Mononuclear cell (primary cell): ENCODE measurements around the gene APLP2. TPM values are rescaled to one million over a fixed set of nuclear protein-coding genes. Genes with fewer than 3 reads are reported as not detected.
"Not testable (repeated sequence)": the region's sequence is repeated elsewhere in the genome, so short reads cannot be mapped to it uniquely, and the experiment has no call there.

Source experiments
- H3K27me3 ChIP-seq: 2 replicates; pipeline ENCODE4 v1.6.0; 2011; ENCODE audit warnings: low read length, control low read depth; ENCODE audit not compliant: insufficient read depth
- H3K4me1 ChIP-seq: 2 replicates; pipeline ENCODE4 v1.5.1; 2011; ENCODE audit warnings: mild to moderate bottlenecking, low read length, control low read depth; ENCODE audit not compliant: insufficient read depth
- H3K4me3 ChIP-seq: 2 replicates; pipeline ENCODE4 v1.5.1; 2011; ENCODE audit warnings: mild to moderate bottlenecking, low read length, moderate library complexity
- H3K9me3 ChIP-seq: 2 replicates; pipeline ENCODE4 v1.5.1; 2011; ENCODE audit warnings: low read depth, mild to moderate bottlenecking, control low read depth, low read length
- total RNA-seq: library from RNA; depleted of rRNA; stranded (reverse); fragments of >200 nt; gene quantifications from one replicate; pipeline ENCODE4 v1.2.3, GENCODE V29; 2012

APLP2 gene
- total RNA-seq, 1 donor, result 316 TPM

GRCh38 chr11:130070846-130071200 lies 1.1 kb downstream of the APLP2 start:
- Histone ChIP-seq H3K27me3 (no peaks in the 10 kb centered on the region), H3K4me1 (peaks cover 37% of the 10 kb centered on the region), H3K9me3 (no peaks in the 10 kb centered on the region), H3K4me3 (peak overlapping the region; percentile 78)

- H3K4me3 ChIP-seq, result peak overlapping the region; percentile 78
- H3K9me3 ChIP-seq, result no peaks in the 10 kb centered on the region
- H3K27me3 ChIP-seq, result no peaks in the 10 kb centered on the region
- H3K4me1 ChIP-seq, result peaks cover 40% of the 10 kb centered on the region
Observed at GRCh38 chr11:130071211-130071712, 1.6 kb downstream of the APLP2 start.

GRCh38 chr11:130074736-130075135 lies 5.0 kb downstream of the APLP2 start:
- Histone ChIP-seq H3K27me3 (no peaks in the 10 kb centered on the region), H3K4me3 (no peak overlapping the region), H3K9me3 (no peaks in the 10 kb centered on the region)

GRCh38 chr11:130076778-130077481 lies 7.2 kb downstream of the APLP2 start:
- H3K4me3 ChIP-seq, result no peak overlapping the region
- no peaks in the 10 kb centered on the region for H3K27me3 ChIP-seq
- peaks cover 29% of the 10 kb centered on the region for H3K4me1 ChIP-seq
- H3K9me3 ChIP-seq, result no peaks in the 10 kb centered on the region

More at GRCh38 chr11:130074736-130075135, 5.0 kb downstream of the APLP2 start:
- H3K4me1 ChIP-seq, result peaks cover 37% of the 10 kb centered on the region

- Histone ChIP-seq H3K4me3 (no peak overlapping the region), H3K27me3 (no peaks in the 10 kb centered on the region), H3K4me1 (peaks cover 25% of the 10 kb centered on the region), H3K9me3 (no peaks in the 10 kb centered on the region)
Observed at GRCh38 chr11:130077671-130078070, 8.0 kb downstream of the APLP2 start.

- H3K4me3 ChIP-seq, result no peak overlapping the region
- H3K9me3 ChIP-seq, result no peaks in the 10 kb centered on the region
- H3K4me1 ChIP-seq, result peaks cover 23% of the 10 kb centered on the region
- no peaks in the 10 kb centered on the region for H3K27me3 ChIP-seq
Observed at GRCh38 chr11:130078080-130078479, 8.4 kb downstream of the APLP2 start.

- Histone ChIP-seq H3K27me3 (no peaks in the 10 kb centered on the region), H3K4me3 (no peak overlapping the region), H3K4me1 (peaks cover 55% of the 10 kb centered on the region), H3K9me3 (no peaks in the 10 kb centered on the region)
Observed at GRCh38 chr11:130085671-130086290, 16.1 kb downstream of the APLP2 start.

- no peaks in the 10 kb centered on the region for H3K9me3 ChIP-seq
- H3K4me1 ChIP-seq, result peaks cover 55% of the 10 kb centered on the region
- no peak overlapping the region for H3K4me3 ChIP-seq
- H3K27me3 ChIP-seq, result no peaks in the 10 kb centered on the region
Observed at GRCh38 chr11:130086669-130087068, 17.0 kb downstream of the APLP2 start.

GRCh38 chr11:130087294-130087926 lies 17.7 kb downstream of the APLP2 start:
- Histone ChIP-seq H3K4me3 (no peak overlapping the region), H3K4me1 (peaks cover 54% of the 10 kb centered on the region), H3K27me3 (no peaks in the 10 kb centered on the region), H3K9me3 (no peaks in the 10 kb centered on the region)

GRCh38 chr11:130088217-130088616 lies 18.5 kb downstream of the APLP2 start:
- Histone ChIP-seq H3K4me3 (no peak overlapping the region), H3K27me3 (no peaks in the 10 kb centered on the region), H3K9me3 (no peaks in the 10 kb centered on the region), H3K4me1 (peaks cover 57% of the 10 kb centered on the region)

- Histone ChIP-seq H3K4me3 (no peak overlapping the region), H3K9me3 (no peaks in the 10 kb centered on the region), H3K4me1 (peaks cover 61% of the 10 kb centered on the region), H3K27me3 (no peaks in the 10 kb centered on the region)
Observed at GRCh38 chr11:130088919-130089673, 19.4 kb downstream of the APLP2 start.

- peaks cover 60% of the 10 kb centered on the region for H3K4me1 ChIP-seq
- H3K27me3 ChIP-seq, result no peaks in the 10 kb centered on the region
- H3K4me3 ChIP-seq, result no peak overlapping the region
- no peaks in the 10 kb centered on the region for H3K9me3 ChIP-seq
Observed at GRCh38 chr11:130089674-130090073, 20.0 kb downstream of the APLP2 start.

- H3K27me3 ChIP-seq, H3K4me3 ChIP-seq, H3K9me3 ChIP-seq: not testable (repeated sequence)
- H3K4me1 ChIP-seq, result peaks cover 62% of the 10 kb centered on the region
Observed at GRCh38 chr11:130090517-130090916, 20.8 kb downstream of the APLP2 start.

- H3K4me1 ChIP-seq, result peaks cover 62% of the 10 kb centered on the region
- not testable (repeated sequence) for H3K4me3 ChIP-seq, H3K27me3 ChIP-seq, H3K9me3 ChIP-seq
Observed at GRCh38 chr11:130091169-130091568, 21.5 kb downstream of the APLP2 start.

- H3K4me1 ChIP-seq, result peaks cover 59% of the 10 kb centered on the region
- no peaks in the 10 kb centered on the region for H3K27me3 ChIP-seq
- H3K9me3 ChIP-seq, result no peaks in the 10 kb centered on the region
- no peak overlapping the region for H3K4me3 ChIP-seq
Observed at GRCh38 chr11:130092661-130093060, 23.0 kb downstream of the APLP2 start.
